Left hindlimb (tissue), 1 donor: ENCODE data around the gene SCN2B.
A peak's percentile ranks its signal among the peaks of the same experiment; 100 is the strongest.

Source experiments
- DNase-seq: peaks from one replicate; pipeline ENCODE4 v3.0.0-alpha.2; 2018

Gene SCN2B

GRCh38 chr11:118172356-118172755 is 4.1 kb downstream of the SCN2B start:
- DNase-seq: no peak

- DNase-seq: peak; percentile 53
These were observed 5.0 kb downstream of the SCN2B start for GRCh38 chr11:118171269-118172062.

GRCh38 chr11:118170882-118171268 is 5.6 kb downstream of the SCN2B start:
- no peak for DNase-seq

GRCh38 chr11:118170231-118170630 is 6.2 kb downstream of the SCN2B start:
- no peak for DNase-seq

GRCh38 chr11:118169300-118170140 is 6.9 kb downstream of the SCN2B start:
- no peak for DNase-seq

GRCh38 chr11:118168751-118169150 is 7.7 kb downstream of the SCN2B start:
- no peak for DNase-seq

- no peak for DNase-seq
These were observed 8.1 kb downstream of the SCN2B start for GRCh38 chr11:118168316-118168715.

- DNase-seq: no peak
These were observed 8.5 kb downstream of the SCN2B start for GRCh38 chr11:118167906-118168305.

- no peak for DNase-seq
These were observed 9.2 kb downstream of the SCN2B start for GRCh38 chr11:118167253-118167652.

- no peak for DNase-seq
These were observed 9.8 kb downstream of the SCN2B start for GRCh38 chr11:118166641-118167040.

GRCh38 chr11:118164885-118165284 is 11.6 kb downstream of the SCN2B start:
- no peak for DNase-seq

- DNase-seq: no peak
These were observed 12.9 kb downstream of the SCN2B start for GRCh38 chr11:118163494-118163893.

GRCh38 chr11:118162846-118163245 is 13.6 kb downstream of the SCN2B start:
- DNase-seq: no peak

- no peak for DNase-seq
These were observed 14.7 kb downstream of the SCN2B start for GRCh38 chr11:118161786-118162185.

- DNase-seq: no peak
These were observed 19.1 kb downstream of the SCN2B start for GRCh38 chr11:118157186-118157895.

- DNase-seq: no peak
These were observed 19.8 kb downstream of the SCN2B start for GRCh38 chr11:118156531-118157185.

GRCh38 chr11:118155776-118156530 is 20.5 kb downstream of the SCN2B start:
- DNase-seq: no peak

GRCh38 chr11:118154641-118155040 is 21.8 kb downstream of the SCN2B start:
- no peak for DNase-seq

GRCh38 chr11:118153976-118154375 is 22.5 kb downstream of the SCN2B start:
- DNase-seq: no peak

GRCh38 chr11:118153516-118153915 is 22.9 kb downstream of the SCN2B start:
- no peak for DNase-seq

- DNase-seq: peak; percentile 82
These were observed 23.6 kb downstream of the SCN2B start, which contains the start of gene SCN4B for GRCh38 chr11:118152552-118153471. Gene SCN4B (minus strand): TSS chr11:118152823. CDS start chr11:118152673, 150 bp downstream.
